ENCODE data around the gene ZDHHC16. TPM values are rescaled to one million over a fixed set of nuclear protein-coding genes. Genes with fewer than 3 reads are reported as not detected.

Gene ZDHHC16
- 10 to 100 TPM; 31.4 to 57.0 TPM for total RNA-seq

DNA sequence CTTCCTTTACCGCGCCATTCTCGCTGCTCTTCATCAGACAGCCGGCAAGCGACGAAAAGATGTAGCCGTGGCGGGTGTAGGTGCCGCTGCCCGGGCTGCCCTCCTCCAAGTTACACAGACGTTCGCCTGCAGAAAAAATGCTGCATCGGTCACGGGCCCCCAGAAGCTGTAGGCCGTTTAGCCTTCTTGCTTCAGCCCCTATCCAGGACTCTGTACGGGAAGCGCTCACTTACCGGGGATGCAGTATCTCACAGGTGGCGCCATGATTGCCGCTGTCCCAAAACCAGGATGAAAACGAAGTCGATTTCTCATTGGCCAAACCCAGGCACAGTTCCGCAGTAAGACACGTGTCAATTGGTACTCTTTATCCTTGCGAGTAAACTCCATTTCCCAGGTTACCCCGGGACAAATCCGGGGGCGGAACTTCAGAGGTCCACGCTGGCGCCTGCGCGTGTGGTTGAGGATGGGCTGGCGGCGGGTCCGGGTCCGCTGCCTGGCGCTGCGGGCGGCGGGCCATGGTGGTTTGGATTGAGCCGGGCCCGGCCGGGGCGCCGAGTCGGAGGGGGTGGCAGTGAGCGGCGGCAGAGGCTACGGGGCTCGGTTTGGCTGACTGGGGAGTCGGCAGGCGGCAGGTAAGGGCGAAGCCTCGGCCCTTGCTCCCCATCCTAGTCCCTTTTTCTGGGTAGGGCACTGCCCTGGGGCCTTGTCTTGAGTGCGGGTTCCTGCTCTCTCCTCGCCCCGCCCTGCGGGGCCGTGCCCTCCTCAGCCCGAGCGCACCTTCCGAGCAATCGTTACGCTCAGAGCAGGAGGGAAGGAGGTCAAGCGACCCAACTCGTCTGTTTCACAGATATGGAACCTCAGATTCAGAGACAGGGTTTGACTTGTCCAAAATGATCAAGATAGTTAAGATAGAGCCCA lies at the start of gene ZDHHC16, which contains the start of gene EXOSC1:
Gene ZDHHC16, plus strand, starts transcription at position 454 of the 918 bp plus-strand sequence. CDS start 5,501 bp downstream, outside the sequence.
Gene EXOSC1, minus strand, starts transcription at position 285 of the 918 bp plus-strand sequence. Its CDS starts 21 bp downstream, at position 264.
- H3K27me3 ChIP-seq, result no peaks in the 10 kb centered on the region
- intact Hi-C loops (cut with DNase I), result no loop called here
- H3K4me3 ChIP-seq, result peak within 1 kb of the TSS; percentile 87
- peak within 1 kb of the TSS; percentile 58 to 79 for H3K9ac ChIP-seq (ENCODE audit: low read depth in 2 of 2, low read length in 2 of 2)
- H3K36me3 ChIP-seq, result no peaks in the 10 kb centered on the region
- no peaks in the 10 kb centered on the region for H3K9me3 ChIP-seq
- H3K4me1 ChIP-seq, result peaks cover 12% of the 10 kb centered on the region
- peak; percentile 96 for DNase-seq
- TF ChIP-seq, protein P1, sequence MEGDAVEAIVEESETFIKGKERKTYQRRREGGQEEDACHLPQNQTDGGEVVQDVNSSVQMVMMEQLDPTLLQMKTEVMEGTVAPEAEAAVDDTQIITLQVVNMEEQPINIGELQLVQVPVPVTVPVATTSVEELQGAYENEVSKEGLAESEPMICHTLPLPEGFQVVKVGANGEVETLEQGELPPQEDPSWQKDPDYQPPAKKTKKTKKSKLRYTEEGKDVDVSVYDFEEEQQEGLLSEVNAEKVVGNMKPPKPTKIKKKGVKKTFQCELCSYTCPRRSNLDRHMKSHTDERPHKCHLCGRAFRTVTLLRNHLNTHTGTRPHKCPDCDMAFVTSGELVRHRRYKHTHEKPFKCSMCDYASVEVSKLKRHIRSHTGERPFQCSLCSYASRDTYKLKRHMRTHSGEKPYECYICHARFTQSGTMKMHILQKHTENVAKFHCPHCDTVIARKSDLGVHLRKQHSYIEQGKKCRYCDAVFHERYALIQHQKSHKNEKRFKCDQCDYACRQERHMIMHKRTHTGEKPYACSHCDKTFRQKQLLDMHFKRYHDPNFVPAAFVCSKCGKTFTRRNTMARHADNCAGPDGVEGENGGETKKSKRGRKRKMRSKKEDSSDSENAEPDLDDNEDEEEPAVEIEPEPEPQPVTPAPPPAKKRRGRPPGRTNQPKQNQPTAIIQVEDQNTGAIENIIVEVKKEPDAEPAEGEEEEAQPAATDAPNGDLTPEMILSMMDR (IDR thresholded peaks at IDR 0.05), result no peak
- H3K27ac ChIP-seq, result peak within 1 kb of the TSS; percentile 49

GRCh38 chr10:97399843-97400545 lies 46.0 kb upstream of the ZDHHC16 start:
- no peaks in the 10 kb centered on the region for H3K27me3 ChIP-seq
- DNase-seq, result peak; percentile 71
- no peaks in the 10 kb centered on the region for H3K9me3 ChIP-seq
- peak overlapping the region; percentile 79 to 96 for H3K9ac ChIP-seq (ENCODE audit: low read depth in 2 of 2, low read length in 2 of 2)
- TF ChIP-seq, protein P1 (IDR thresholded peaks at IDR 0.05), result no peak
- peaks cover 6% of the 10 kb centered on the region for H3K4me1 ChIP-seq
- intact Hi-C loops (cut with DNase I), result no loop called here
- H3K36me3 ChIP-seq, result no peaks in the 10 kb centered on the region
- peak overlapping the region; percentile 84 for H3K4me3 ChIP-seq
- peak overlapping the region; percentile 41 for H3K27ac ChIP-seq

GRCh38 chr10:97400665-97401454 lies 45.1 kb upstream of the ZDHHC16 start, which contains the start of gene RRP12:
Gene RRP12, minus strand, starts transcription at chr10:97401340. Its CDS starts 109 bp downstream, at chr10:97401231.
- H3K9me3 ChIP-seq, result no peaks in the 10 kb centered on the region
- H3K27me3 ChIP-seq, result no peaks in the 10 kb centered on the region
- H3K27ac ChIP-seq, result peak within 1 kb of the TSS; percentile 41
- H3K36me3 ChIP-seq, result no peaks in the 10 kb centered on the region
- TF ChIP-seq, protein P1 (IDR thresholded peaks at IDR 0.05), result no peak
- peak within 1 kb of the TSS; percentile 84 for H3K4me3 ChIP-seq
- peak; percentile 94 for DNase-seq
- intact Hi-C loops (cut with DNase I), result no loop called here
- H3K4me1 ChIP-seq, result peaks cover 6% of the 10 kb centered on the region
- peak within 1 kb of the TSS; percentile 79 to 96 for H3K9ac ChIP-seq (ENCODE audit: low read depth in 2 of 2, low read length in 2 of 2)

DNA sequence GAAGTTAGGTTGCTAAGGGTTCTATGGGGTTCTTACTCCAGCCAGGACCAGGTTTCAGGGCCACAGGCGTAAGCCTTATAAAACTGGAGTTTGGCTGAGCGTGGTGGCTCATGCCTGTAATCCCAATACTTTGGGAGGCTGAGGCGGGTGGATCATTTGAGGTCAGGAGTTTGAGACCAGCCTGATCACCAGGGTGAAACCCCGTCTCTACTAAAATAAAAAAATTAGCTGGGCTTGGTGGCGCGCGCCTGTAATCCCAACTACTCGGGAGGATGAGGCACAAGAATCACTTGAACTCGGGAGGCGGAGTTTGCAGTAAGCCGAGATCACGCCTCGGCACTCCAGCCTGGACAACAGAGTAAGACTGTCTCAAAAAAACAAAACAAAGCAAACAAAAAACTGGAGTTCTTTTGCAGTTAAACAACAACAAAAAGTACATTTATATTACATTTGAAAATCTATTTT lies 44.5 kb upstream of the ZDHHC16 start:
- Histone ChIP-seq H3K27me3 (no peaks in the 10 kb centered on the region), H3K9ac (ENCODE audit: low read depth in 2 of 2, low read length in 2 of 2) (peak overlapping the region in 1 of 2 donors; percentile 96), H3K4me3 (no peak overlapping the region), H3K9me3 (no peaks in the 10 kb centered on the region), H3K27ac (peak overlapping the region; percentile 41), H3K4me1 (peaks cover 6% of the 10 kb centered on the region), H3K36me3 (no peaks in the 10 kb centered on the region)
- intact Hi-C loops (cut with DNase I), result no loop called here
- TF ChIP-seq, protein P1 (IDR thresholded peaks at IDR 0.05), result no peak
- DNase-seq, result no peak
